Uterus (tissue), 4 donors: Measurements from ENCODE around the gene SPATA2. TPM values are rescaled to one million over a fixed set of nuclear protein-coding genes. Genes with fewer than 3 reads are reported as not detected.
"Not testable (repeated sequence)": the region's sequence is repeated elsewhere in the genome, so short reads cannot be mapped to it uniquely, and the experiment has no call there.

Experiments
- DNase-seq, 2 donors: peaks; one replicate each; pipeline ENCODE4 v3.0.0-alpha.2; 2019 to 2020
- H3K27ac ChIP-seq, 2 donors: fragments of 200-600 bp; sonication (generic); 1 replicate in 1 of 2; 2 replicates in 1 of 2; pipeline ENCODE4 v1.5.1; 2016 to 2018
- H3K27me3 ChIP-seq, 2 donors: fragments of 200-600 bp; sonication (generic); one replicate each; pipeline ENCODE4 v1.5.1; 2018 to 2019; ENCODE audit warnings: control low read depth in 1 of 2
- H3K36me3 ChIP-seq, 2 donors: fragments of 200-600 bp; sonication (generic); one replicate each; pipeline ENCODE4 v1.5.1; 2019; ENCODE audit warnings: control low read depth in 1 of 2
- H3K4me1 ChIP-seq, 2 donors: fragments of 200-600 bp; sonication (generic); one replicate each; pipeline ENCODE4 v1.5.1; 2018 to 2019; ENCODE audit warnings: control low read depth in 1 of 2
- H3K4me3 ChIP-seq, 2 donors: fragments of 200-600 bp; sonication (generic); 1 replicate in 1 of 2; 2 replicates in 1 of 2; pipeline ENCODE4 v1.5.1; 2018 to 2019; ENCODE audit warnings: mild to moderate bottlenecking in 1 of 2
- H3K9me3 ChIP-seq, 2 donors: fragments of 200-600 bp; sonication (generic); one replicate each; pipeline ENCODE4 v1.5.1; 2019; ENCODE audit warnings: control low read depth in 1 of 2
- CTCF ChIP-seq, 4 experiments: fragments of 200-600 bp in 2 of 4; fragments of 450-650 bp in 2 of 4; sonication (generic) in 2 of 4; IDR thresholded peaks; one replicate each; pipeline ENCODE4 v1.5.1; 2016 to 2019; ENCODE audit warnings: antibody characterized with exemption in 4 of 4, mild to moderate bottlenecking in 2 of 4, moderate library complexity in 1 of 4
- POLR2A ChIP-seq, 2 donors: fragments of 450-650 bp; IDR thresholded peaks; one replicate each; pipeline ENCODE4 v1.6.1; 2016; ENCODE audit warnings: antibody characterized with exemption in 2 of 2, mild to moderate bottlenecking in 1 of 2, moderate library complexity in 1 of 2
- intact Hi-C: fragments of 100-400 bp; cut with DNase I; formaldehyde crosslinking; loops from one replicate; pipeline ENCODE4 v1.15.1; 2023; ENCODE audit warnings: low total_unique reads
- total RNA-seq, 4 donors: library from RNA; depleted of rRNA in 3 of 4; stranded (reverse); fragments of >200 nt in 3 of 4; gene quantifications; one replicate each; pipeline versions ENCODE4 v1.1.0 to v1.2.4, GENCODE V29; 2014 to 2023
- donor health status: DM: yes; HTN: yes; CAD: no.

SPATA2 gene
- total RNA-seq: 1 to 10 TPM; 2.4 to 9.2 (median 3.5) TPM

GRCh38 chr20:49915380-49916145, at the start of gene SPATA2:
Gene SPATA2 (minus strand): TSS chr20:49915529. CDS start chr20:49908490, 7,039 bp downstream.
- Histone ChIP-seq H3K9me3 (no peaks in the 10 kb centered on the region), H3K27ac (peak within 1 kb of the TSS; percentile 98 to 100), H3K4me1 (peaks cover 3 to 10% of the 10 kb centered on the region in 2 donors), H3K4me3 (peak within 1 kb of the TSS; percentile 79 to 85), H3K27me3 (no peaks in the 10 kb centered on the region), H3K36me3 (no peaks in the 10 kb centered on the region)
- DNase-seq: peak; percentile 93 to 97
- TF ChIP-seq POLR2A (IDR thresholded peaks at IDR 0.05) (peak in 1 of 2 donors; percentile 70), CTCF (IDR thresholded peaks at IDR 0.05) (no peak)
- intact Hi-C loops: no loop called here

GRCh38 chr20:49961413-49961812, 46.1 kb upstream of the SPATA2 start:
- DNase-seq: no peak
- H3K36me3 ChIP-seq: no peaks in the 10 kb centered on the region
- no peaks in the 10 kb centered on the region for H3K4me1 ChIP-seq
- H3K27me3 ChIP-seq: no peaks in the 10 kb centered on the region
- H3K9me3 ChIP-seq: no peaks in the 10 kb centered on the region
- no peak for TF ChIP-seq CTCF (IDR thresholded peaks at IDR 0.05)
- TF ChIP-seq POLR2A (IDR thresholded peaks at IDR 0.05): no peak
- no peak overlapping the region for H3K4me3 ChIP-seq
- intact Hi-C loops: no loop called here
- no peak overlapping the region for H3K27ac ChIP-seq

GRCh38 chr20:49957089-49957938, 42.0 kb upstream of the SPATA2 start:
- H3K36me3 ChIP-seq, H3K27me3 ChIP-seq, H3K4me1 ChIP-seq, H3K4me3 ChIP-seq, H3K27ac ChIP-seq, H3K9me3 ChIP-seq, DNase-seq, intact Hi-C loops: not testable (repeated sequence)

- Histone ChIP-seq H3K27me3 (no peaks in the 10 kb centered on the region), H3K4me3 (no peak overlapping the region), H3K4me1 (no peaks in the 10 kb centered on the region), H3K27ac (no peak overlapping the region), H3K9me3 (no peaks in the 10 kb centered on the region), H3K36me3 (no peaks in the 10 kb centered on the region)
- TF ChIP-seq CTCF (IDR thresholded peaks at IDR 0.05) (no peak), POLR2A (IDR thresholded peaks at IDR 0.05) (no peak)
- DNase-seq: no peak
- intact Hi-C loops: no loop called here
Observed at GRCh38 chr20:49956689-49957088, 41.4 kb upstream of the SPATA2 start.

- H3K36me3 ChIP-seq, intact Hi-C loops, H3K4me3 ChIP-seq, H3K27me3 ChIP-seq, H3K27ac ChIP-seq, H3K4me1 ChIP-seq, H3K9me3 ChIP-seq, DNase-seq: not testable (repeated sequence)
Observed at GRCh38 chr20:49955830-49956396, 40.6 kb upstream of the SPATA2 start.

GRCh38 chr20:49955167-49955566, 39.8 kb upstream of the SPATA2 start:
- Histone ChIP-seq H3K36me3 (no peaks in the 10 kb centered on the region), H3K4me1 (no peaks in the 10 kb centered on the region), H3K4me3 (no peak overlapping the region), H3K27me3 (no peaks in the 10 kb centered on the region), H3K9me3 (no peaks in the 10 kb centered on the region), H3K27ac (no peak overlapping the region)
- no peak for DNase-seq
- TF ChIP-seq POLR2A (IDR thresholded peaks at IDR 0.05) (no peak), CTCF (IDR thresholded peaks at IDR 0.05) (no peak)
- intact Hi-C loops: no loop called here
